HG02852 (cell line): ENCODE results near the gene CMTM4.

Experiments used
- ATAC-seq: cut with Tn5 transposase; IDR thresholded peaks from one replicate; pipeline ENCODE4 v1.9.1; 2021; ENCODE audit warnings: mild to moderate bottlenecking, moderate library complexity; ENCODE audit not compliant: unreplicated experiment

The CMTM4 gene

DNA sequence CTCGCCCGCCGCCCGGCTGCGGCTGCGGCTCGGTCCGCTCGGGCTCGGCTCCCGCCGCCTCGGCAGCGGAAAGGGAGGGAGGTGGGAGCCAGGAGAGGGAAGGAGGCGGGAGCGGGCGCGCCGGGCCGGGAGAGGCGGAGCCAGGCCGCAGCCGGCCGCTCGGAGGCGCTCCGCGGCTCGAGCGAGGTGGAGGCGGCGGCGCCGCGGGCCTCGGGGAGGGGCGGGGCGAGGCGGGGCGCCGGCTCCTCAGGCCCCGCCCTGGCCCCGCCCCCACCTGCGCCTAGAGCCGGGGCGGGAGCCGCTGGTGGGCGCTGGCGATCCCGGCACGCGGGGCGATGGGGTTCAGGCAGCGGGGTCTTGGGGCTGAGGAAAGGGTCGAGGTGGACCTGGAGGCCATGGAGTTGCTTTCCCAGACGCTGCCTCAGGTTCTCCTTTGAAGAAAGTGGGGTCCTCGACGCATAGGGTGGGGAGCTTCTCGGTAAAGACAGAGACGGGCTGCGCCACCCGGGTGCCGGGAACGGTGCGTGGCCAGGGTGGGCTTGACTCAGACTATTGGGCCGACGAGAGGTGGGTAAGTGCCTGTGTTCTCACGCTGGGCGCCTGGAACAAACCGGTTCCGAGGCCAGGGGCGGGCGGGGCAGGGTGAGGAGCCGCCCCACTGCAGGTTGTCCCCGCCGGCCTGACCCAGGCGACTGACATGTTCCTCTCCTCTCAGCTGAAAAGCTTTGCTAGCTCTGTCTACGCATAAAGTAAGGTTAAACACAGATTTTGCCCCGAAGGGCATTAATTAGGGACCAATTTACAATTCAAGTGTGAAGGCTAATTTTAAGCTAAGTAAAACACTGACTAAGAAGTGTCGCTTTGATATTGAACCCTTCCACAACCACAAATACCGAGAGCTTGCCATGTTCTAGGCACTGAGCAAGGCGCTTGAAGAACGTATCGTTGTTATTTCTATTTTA lies at the start of gene CMTM4:
Gene CMTM4, minus strand, starts transcription at position 75 of the 962 bp plus-strand sequence. CDS start 218 bp downstream, outside the sequence.
- peak; percentile 91 for ATAC-seq

DNA sequence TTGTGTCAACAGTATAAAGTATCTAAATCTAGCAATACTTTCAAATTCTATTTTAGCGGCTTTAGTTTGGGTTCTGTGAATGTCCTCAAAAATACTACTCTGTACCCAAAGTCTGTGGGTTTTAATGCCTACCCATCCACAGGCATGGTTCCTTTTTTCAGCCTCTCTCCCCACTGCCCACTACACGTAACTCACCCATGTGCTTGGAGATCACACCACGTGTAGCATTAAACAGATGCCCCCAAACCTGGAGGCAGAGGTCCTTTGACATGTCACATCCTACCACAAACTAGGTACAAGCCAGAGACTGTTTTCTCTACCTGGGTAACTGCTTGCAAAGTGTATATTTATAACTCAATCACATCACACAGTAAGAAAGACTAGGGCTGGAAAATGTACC lies 49.5 kb upstream of the CMTM4 start:
- ATAC-seq = no peak

DNA sequence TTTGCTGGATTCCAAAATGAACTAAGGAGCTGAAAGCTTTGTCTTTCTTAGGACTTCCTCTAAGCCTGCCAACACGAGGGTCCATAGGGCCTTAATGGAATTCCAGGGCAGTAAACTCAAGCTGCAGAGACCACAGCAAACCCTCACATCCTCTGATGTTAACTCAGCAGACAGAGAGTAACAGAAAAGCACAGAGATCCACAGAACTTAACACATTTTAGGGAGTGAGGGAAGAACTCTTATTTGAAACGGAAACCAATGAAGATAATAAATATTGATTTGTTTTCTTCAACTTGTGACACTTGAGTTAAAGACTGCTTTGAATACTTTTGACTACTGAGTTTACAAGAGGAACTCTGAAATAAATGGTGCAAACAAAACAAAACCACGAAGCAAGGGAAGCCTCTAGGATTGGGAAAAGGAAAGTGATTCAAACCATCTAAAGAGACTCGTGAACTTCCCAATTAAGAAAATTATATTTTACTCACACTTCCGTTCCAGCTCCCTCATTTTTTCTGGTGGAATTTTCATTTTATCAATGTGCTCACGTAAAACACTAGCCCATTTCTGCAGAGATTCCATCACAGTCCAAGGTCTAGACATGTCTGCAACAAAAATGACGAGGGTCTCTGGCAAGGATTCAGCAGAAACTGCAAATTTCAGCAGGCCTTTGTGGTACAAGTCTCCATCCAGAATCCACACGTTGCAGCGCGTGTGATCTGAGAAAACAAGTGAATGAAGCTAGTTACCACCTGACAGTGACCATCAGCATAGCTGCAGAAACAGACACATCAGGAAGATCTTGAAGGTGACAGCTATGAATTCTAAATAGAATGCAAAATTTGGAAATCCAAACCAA lies 45.6 kb upstream of the CMTM4 start:
- ATAC-seq = no peak

DNA sequence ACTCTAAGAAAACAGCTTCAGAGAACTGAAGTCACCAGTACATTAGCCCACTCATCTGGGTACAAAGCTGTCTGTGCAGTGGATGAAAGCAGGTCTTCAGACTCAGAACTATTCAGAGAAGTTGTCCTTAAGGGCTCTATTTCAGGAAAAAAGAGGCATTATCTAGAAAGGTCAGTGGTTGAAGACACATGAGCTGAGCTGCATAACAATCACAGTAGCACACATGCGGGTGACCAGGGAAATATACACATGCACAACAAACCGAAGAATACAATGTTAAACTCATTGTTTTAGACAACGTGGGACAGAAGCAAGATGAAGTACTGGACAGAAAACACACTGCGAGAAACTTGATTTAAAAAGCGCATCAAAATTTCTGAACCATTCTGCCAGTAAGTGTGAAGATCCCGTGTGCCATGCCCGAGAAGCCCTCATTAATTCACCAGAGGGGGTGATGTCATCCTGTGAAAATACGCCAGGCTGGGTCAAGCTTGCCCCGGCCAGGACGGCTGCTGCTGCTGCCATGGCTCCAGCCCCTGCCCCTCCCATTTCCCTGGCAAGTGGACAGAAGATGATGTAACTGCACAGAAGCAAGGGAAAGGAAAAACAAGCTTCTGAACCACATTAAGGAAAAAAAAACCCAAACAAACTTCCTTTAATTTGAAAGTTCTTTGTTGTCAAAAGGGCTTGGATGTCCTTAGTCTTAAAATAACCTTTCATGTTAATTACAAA lies 44.8 kb upstream of the CMTM4 start:
- no peak for ATAC-seq

DNA sequence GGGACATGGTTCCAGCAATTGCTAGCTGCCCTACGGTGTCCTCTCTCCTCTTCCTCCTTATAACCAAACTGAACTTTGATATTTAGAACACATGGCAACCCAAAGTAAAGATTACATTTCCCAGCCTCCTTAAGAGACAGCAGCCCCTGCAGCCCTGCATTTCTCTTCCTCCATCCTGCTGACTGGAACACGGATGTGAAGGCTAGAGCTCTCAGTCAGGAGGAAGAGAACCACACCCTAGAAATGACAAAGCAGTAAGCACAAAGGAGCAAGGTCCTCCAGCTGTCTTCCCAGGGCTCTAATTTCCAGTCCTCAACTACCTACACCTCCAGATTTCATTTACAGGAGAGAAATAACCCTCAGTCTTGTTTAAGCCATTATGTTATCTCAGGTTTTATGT lies 44.0 kb upstream of the CMTM4 start:
- ATAC-seq = no peak

DNA sequence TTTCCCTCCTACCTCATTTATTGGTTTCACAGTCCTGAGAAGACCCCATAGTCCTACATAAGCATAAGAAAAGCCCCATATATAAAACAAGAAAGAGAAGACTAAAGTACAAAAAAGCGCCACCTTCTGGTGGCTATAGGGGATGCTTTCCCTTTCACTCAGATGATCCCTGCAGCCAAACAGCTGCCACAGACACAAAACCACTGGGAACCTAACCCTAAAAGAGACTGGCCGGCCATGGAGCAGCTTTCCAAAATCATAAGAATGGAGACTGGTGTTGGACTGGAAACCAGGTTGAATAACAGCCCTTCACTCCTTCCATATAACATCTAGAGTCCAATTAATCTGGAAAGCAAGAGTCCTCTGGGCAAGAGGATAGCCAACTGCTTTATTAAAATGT lies 43.5 kb upstream of the CMTM4 start:
- ATAC-seq = no peak

DNA sequence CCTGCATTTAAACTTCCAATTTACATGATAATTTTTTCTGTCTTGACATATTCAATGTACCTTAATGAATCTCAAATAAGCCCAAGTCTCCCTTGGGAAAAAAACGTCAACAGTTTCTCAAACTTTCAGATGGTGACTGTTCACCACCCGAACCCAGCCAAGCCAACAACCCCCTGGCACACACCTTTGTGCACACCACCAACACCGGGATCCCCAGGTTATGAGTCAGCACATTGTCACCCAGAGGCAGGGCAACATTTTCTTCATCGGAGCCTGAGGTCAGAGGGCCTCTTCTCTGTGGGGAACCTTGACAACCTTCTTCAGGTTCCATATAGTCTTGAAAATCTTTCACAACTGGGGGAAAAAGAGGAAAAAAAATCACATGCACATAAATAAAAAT lies 39.3 kb upstream of the CMTM4 start:
- ATAC-seq = no peak

DNA sequence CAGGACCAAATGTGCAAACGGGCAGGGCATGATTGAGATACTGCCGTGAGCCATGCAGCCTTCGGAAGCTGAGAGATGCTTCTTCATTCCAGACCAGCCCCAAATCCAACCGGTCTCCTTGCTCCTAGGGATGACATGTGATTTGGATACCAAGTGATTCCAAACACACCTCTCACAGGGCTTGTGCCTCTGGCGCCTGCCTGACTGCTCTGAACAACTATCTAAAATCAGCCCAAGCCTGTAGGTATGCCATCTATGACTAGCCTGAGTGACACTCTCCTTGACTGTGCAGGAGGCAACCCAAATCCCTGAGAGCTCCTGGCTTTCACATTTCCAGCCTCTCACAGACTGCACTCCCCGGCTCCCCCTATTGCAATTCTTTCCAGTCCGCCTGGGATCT lies 34.6 kb upstream of the CMTM4 start:
- no peak for ATAC-seq

DNA sequence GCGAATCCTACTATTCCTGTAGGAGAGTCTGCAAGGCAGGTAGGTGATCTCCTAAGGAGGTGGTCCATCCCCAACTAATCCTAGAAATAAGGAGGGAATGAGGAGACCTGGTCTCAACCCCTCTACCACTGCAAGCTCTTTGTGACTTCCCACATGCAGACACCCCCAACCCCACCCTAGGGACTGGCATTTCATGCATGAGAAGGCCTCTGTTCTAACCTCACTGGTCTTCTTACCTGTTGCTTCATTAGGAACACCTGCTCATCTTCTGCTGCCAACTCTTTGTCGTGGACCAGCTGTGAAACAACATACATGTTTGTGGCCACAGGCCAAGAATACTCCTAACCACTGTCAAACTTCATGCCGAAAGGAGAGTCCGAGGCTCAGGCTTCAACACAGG lies 32.3 kb upstream of the CMTM4 start:
- no peak for ATAC-seq

DNA sequence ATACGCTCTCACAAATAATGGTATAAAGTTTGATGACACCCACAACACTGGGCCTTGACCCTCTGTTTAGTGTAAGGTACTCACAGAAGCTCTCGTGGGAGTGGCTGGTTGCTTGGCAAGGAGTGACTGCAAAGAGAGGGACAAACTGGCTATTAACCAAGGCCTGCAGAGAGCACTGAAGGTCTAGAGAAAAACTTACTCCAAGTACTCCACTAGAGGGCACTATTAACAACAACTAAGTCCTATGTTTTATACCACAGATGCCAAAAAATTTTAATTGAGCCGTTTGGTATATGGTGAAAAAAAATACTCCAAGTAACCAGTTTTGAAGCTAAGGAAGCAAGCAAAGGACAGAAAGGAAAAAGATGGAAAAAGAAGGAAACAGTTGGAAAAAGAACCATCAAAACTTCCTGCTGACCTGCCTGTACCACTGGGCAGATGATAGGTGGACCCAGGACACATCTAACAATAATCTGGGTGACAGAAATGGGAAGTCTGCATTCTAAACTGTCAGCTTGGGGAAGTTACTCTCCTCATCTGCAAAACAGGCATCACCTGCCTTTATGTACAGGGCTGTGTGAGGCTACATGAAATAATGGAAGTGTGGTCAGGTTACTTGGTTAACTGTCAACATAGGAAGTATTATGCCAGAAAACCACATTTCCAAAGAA lies 31.7 kb upstream of the CMTM4 start:
- no peak for ATAC-seq

DNA sequence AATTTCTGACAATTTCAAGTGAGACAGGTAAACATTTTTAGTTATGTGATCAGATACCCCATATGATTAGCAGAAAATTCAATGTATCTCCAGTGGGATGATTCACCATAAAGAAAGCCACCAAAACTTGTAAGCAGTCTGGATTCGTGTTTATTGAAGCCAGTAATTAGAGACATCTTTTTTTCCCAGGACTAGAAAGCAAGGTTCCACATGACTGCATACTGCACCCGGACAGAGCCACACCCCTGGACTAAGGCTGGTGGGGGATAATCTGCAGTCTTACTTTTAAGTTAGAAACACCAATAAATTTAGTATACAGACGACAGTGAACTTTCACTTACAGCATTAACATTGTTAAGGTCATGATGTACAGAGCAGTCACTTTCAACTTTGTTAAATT lies 24.2 kb upstream of the CMTM4 start:
- ATAC-seq = no peak

DNA sequence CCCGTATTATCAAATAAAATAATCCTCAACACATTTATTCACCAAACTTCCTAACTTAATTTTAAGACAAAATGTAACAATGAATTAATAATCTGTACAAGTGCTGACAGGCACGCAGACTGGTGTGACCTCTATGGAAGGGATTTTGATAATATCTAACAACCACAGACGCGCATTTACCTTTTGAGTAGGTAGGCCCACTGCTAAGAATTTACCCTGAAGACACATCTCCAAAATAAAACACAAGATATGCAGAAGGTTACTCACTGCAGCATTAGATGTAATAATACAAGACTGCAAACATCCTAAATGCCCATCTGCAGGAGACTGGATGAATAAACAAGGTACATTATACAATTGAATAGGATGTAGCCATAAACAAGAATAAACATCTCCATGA lies 22.7 kb upstream of the CMTM4 start:
- no peak for ATAC-seq

DNA sequence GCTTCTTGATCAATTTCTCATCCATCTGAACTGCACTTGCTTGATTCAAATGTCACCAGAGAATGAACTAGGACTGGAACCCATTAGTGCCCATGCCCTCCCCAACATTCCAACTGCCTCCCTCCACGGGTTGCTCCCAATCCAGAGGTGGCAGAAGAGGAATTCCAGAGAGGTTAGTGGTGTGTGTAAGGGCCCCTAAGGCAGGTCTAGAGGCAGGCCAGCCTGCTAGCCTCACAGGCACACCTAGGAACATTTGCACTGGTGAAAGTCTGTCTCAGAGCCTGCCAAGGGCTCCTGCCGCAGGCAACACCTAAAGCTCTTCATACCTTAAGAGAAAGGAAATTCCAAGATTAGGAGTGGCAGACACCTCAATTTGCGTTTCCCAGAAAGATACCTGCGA lies 21.2 kb upstream of the CMTM4 start:
- no peak for ATAC-seq

DNA sequence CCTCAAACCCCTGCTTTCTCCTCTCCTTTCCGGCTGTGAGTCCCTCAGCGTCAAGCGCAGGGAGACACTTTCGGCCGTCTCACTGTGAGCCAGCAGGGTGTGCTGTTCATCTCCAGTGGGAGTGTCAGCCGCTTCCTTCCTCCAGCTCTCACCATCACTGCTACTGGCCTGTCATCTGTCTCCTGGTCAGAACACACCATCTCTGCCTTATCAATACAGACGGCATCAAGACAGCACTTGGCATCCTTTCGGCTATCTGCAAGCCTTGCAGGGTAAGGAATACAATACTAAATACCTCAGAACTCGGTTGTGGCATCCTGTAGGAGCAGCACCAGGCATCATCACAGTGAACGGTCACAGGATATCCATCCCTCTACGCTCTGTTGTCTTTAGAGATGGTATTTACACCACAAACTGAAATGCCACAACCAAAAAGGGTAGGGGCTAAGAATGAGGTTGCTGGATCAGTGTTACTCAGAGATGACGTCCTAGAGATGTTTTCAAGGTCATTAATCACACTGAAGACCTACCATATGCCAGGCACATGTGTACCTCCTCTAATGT lies 20.7 kb upstream of the CMTM4 start:
- no peak for ATAC-seq

DNA sequence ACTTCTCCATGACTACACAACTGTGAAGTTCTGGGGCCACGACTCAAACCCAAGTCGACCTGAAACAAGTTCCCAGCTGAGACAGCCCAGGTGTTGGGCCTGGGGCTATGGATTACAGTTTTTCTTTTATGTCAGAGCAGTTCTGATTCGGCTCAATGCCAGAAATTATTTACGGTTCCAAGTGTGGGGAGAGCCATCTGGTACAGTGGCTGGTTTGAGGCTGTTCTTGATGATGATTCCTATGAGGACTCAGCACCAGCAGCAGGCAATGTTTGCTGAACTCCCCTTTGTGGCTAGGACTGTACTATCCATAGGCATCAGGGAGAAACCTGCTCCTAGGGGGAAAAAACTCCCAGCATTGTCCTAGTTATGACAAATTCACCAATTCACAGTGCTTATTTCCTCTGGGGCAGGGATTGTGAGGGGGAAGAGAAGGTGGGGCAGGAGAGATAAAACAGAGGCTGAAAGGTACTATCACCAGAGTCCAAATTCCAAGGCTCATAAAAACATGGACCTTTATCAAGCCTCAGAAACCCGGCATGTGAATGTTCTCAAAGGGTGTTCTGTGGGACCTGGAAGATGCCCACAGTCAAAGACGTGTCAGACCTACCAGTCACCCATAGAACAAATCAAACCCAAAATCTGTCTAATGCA lies 18.2 kb upstream of the CMTM4 start:
- ATAC-seq = no peak

DNA sequence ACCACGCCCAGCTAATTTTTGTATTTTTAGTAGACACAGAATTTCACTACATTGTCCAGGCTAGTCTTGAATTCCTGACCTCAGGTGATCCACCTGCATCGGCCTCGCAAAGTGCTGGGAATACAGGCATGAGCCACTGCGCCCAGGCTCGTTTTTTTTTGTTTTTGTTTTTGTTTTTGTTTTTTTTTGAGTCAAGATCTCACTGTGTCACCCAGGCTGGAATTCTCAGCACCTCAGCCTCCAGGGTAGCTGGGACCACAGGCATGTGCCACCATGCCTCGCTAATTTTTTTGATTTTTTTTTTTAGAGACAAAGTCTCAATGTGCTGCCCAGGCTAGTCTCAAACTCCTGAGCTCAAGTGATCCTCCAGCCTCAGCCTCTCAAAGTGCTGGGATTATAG lies 17.5 kb upstream of the CMTM4 start:
- no peak for ATAC-seq

DNA sequence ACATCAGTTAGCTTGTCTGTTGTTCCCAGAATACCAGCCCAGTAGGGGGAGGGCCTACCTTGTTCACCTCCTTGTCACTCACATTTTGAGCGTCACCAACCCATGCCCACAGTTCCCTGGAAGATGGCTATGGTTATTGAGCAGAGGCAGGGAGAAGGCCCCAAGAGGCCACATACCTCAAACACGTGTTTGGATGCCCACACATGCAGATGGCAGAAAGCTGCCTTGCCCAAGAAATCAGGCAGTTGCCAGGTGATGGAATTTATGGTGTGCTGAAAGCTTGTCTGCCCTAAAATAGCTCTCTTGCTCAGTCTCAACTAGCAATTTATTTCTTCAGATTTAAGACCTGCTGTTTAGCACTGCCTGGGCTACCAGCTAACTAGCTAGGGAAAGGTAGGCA lies 16.5 kb upstream of the CMTM4 start:
- ATAC-seq = no peak

DNA sequence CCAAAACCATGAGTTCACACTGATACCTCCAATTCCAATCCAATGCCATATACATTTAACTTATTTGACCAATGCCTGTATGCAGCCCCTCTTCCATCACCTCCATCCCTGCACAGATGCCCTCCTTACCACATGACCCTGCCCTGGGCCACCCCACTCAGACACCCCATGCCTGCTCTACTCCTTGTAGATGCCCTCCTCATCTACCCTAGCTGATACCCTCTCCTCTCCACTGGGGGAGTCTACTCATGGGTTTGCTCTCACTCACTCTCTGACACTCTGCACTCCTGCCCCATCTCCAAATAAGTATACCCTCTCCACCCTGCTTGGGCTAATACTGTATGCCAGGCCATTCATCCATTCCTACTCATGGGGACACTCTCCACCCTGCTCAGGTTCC lies 16.0 kb upstream of the CMTM4 start:
- no peak for ATAC-seq

DNA sequence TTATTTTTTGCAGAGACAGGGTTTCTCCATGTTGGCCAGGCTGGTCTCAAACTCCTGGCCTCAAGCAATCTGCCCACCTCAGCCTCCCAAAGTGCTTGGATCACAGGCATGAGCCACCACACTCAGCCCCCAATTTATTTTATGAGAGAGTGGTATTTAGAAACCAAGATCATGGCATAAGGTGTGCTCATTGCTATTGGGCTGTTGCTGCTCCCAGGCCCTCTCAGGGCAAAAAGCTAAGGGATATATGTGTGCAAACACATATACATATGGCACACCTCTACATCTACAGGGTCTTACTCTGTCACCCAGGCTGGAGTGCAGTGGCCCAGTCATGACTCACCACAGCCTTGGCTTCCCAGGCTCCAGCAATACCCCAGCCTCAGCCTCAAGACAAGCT lies 15.0 kb upstream of the CMTM4 start:
- ATAC-seq = no peak

DNA sequence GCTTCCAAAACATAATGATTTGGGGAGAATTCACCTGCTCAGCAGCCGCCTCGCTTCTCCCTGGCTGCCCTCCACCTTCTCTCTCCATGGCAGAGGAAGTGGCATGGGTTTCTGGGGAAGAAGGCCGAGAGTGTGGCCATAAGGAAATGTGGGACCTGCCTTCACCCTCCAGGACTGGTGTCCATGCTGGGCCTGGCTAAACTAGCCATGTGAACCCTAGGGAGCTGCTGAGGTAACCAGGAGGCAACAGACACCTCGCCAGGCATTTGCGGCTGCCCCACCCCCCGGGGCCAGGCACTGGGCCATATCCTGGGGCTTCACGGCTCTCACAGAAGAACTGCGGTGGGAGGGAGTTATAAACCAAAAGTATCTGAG lies 9.9 kb upstream of the CMTM4 start:
- ATAC-seq = no peak
